CD14-positive monocyte (primary cell): ENCODE results near the gene CCDC180. TPM values are rescaled to one million over a fixed set of nuclear protein-coding genes. Genes with fewer than 3 reads are reported as not detected.

Experiments
- DNase-seq, 3 donors: peaks; one replicate each; pipeline ENCODE4 v3.0.0-alpha.2; 2011 to 2022
- H2AFZ ChIP-seq: 2 replicates; pipeline ENCODE4 v1.6.0; 2012; ENCODE audit warnings: mild to moderate bottlenecking, low read depth, low read length, inconsistent platforms; ENCODE audit not compliant: insufficient read depth, poor library complexity, severe bottlenecking
- H3K27ac ChIP-seq, 2 donors: 1 replicate in 1 of 2; 2 replicates in 1 of 2; pipeline ENCODE4 v1.5.1; 2012 to 2013; ENCODE audit warnings: low read length in 2 of 2, control low read depth in 1 of 2, inconsistent platforms in 1 of 2, low read depth in 1 of 2, mild to moderate bottlenecking in 1 of 2
- H3K27me3 ChIP-seq, 2 donors: one replicate each; pipeline versions ENCODE4 v1.6.0 to v1.6.1; 2011 to 2013; ENCODE audit warnings: low read length in 2 of 2; ENCODE audit not compliant: control insufficient read depth in 2 of 2, insufficient read depth in 2 of 2
- H3K36me3 ChIP-seq, 2 donors: replicated peaks in 1 of 2; 1 replicate in 1 of 2; 2 replicates in 1 of 2; pipeline versions ENCODE4 v1.5.1 to v1.6.1; 2012 to 2013; ENCODE audit warnings: low read length in 2 of 2, control low read depth in 1 of 2, inconsistent platforms in 1 of 2, mild to moderate bottlenecking in 1 of 2; ENCODE audit not compliant: insufficient read depth in 2 of 2, control insufficient read depth in 1 of 2
- H3K4me1 ChIP-seq, 2 donors: 1 replicate in 1 of 2; 2 replicates in 1 of 2; pipeline versions ENCODE4 v1.5.1 to v1.6.1; 2012 to 2013; ENCODE audit warnings: low read length in 2 of 2, control low read depth in 1 of 2, inconsistent platforms in 1 of 2, mild to moderate bottlenecking in 1 of 2, moderate library complexity in 1 of 2; ENCODE audit not compliant: insufficient read depth in 2 of 2, control insufficient read depth in 1 of 2
- H3K4me2 ChIP-seq: replicated peaks from 2 replicates; pipeline ENCODE3; 2012; ENCODE audit warnings: low read length, moderate library complexity, mild to moderate bottlenecking; ENCODE audit not compliant: poor library complexity, severe bottlenecking; ENCODE audit errors: extremely low read depth
- H3K4me3 ChIP-seq, 3 experiments: fragments of 200-600 bp in 1 of 3; sonication (generic) in 1 of 3; replicated peaks in 1 of 3; 1 replicate in 2 of 3; 2 replicates in 1 of 3; pipeline ENCODE4 v1.5.1; 2011 to 2013; ENCODE audit warnings: low read length in 3 of 3, mild to moderate bottlenecking in 3 of 3, control low read depth in 2 of 3, low read depth in 2 of 3, inconsistent platforms in 1 of 3, moderate library complexity in 1 of 3
- H3K79me2 ChIP-seq: 2 replicates; pipeline ENCODE4 v1.6.0; 2012; ENCODE audit warnings: mild to moderate bottlenecking, control low read depth, inconsistent platforms, low read length, moderate library complexity; ENCODE audit not compliant: insufficient read depth
- H3K9ac ChIP-seq: 2 replicates; pipeline ENCODE4 v1.6.0; 2017; ENCODE audit warnings: low read length, mild to moderate bottlenecking; ENCODE audit not compliant: insufficient read depth, poor library complexity, severe bottlenecking
- H3K9me3 ChIP-seq, 2 donors: replicated peaks in 1 of 2; 1 replicate in 1 of 2; 2 replicates in 1 of 2; pipeline versions ENCODE4 v1.5.1 to v1.6.1; 2012 to 2013; ENCODE audit warnings: low read length in 2 of 2, control low read depth in 1 of 2; ENCODE audit not compliant: control insufficient read depth in 1 of 2, insufficient read depth in 1 of 2
- H4K20me1 ChIP-seq: 2 replicates; pipeline ENCODE4 v1.6.0; 2012; ENCODE audit warnings: mild to moderate bottlenecking, low read length, control low read depth, moderate library complexity; ENCODE audit not compliant: insufficient read depth
- H3K27ac Mint-ChIP-seq, 7 donors: one replicate each; pipeline ENCODE4 v1.8.0; 2020; ENCODE audit warnings: mild to moderate bottlenecking in 7 of 7, mixed read lengths in 7 of 7, moderate library complexity in 6 of 7, inconsistent platforms in 2 of 7
- H3K27me3 Mint-ChIP-seq, 3 donors: one replicate each; pipeline ENCODE4 v1.8.0; 2021 to 2022; ENCODE audit warnings: low read depth in 3 of 3, mild to moderate bottlenecking in 3 of 3, mixed read lengths in 3 of 3, moderate library complexity in 3 of 3, inconsistent platforms in 1 of 3
- H3K36me3 Mint-ChIP-seq, 2 donors: one replicate each; pipeline ENCODE4 v1.8.0; 2020; ENCODE audit warnings: mixed read lengths in 2 of 2, inconsistent platforms in 1 of 2, mild to moderate bottlenecking in 1 of 2
- H3K4me1 Mint-ChIP-seq: one replicate; pipeline ENCODE4 v1.8.0; 2020; ENCODE audit warnings: mild to moderate bottlenecking, mixed read lengths
- H3K4me3 Mint-ChIP-seq, 2 donors: one replicate each; pipeline ENCODE4 v1.8.0; 2020; ENCODE audit warnings: mild to moderate bottlenecking in 2 of 2, mixed read lengths in 2 of 2, moderate library complexity in 1 of 2
- H3K9me3 Mint-ChIP-seq, 7 donors: one replicate each; pipeline ENCODE4 v1.8.0; 2020 to 2022; ENCODE audit warnings: mixed read lengths in 7 of 7, mild to moderate bottlenecking in 6 of 7, moderate library complexity in 6 of 7, inconsistent platforms in 2 of 7
- CTCF ChIP-seq: fragments of 200-600 bp; IDR thresholded peaks from one replicate; pipeline ENCODE4 v1.8.0; 2022; ENCODE audit warnings: antibody characterized with exemption, mild to moderate bottlenecking
- WGBS: methylation state at CpG from one replicate; pipeline ENCODE4 v1.1.5; 2013; ENCODE audit warnings: missing lambda C conversion rate; ENCODE audit not compliant: insufficient coverage; 5-methylcytosine and 5-hydroxymethylcytosine counted together
- intact Hi-C, 2 donors: fragments of 100-400 bp; cut with micrococcal nuclease; formaldehyde crosslinking; loops; one replicate each; pipeline versions ENCODE4 v1.15.0 to v1.15.1; 2023
- polyA plus RNA-seq, 3 donors: library from polyadenylated mRNA; depleted of rRNA in 1 of 3; unstranded in 2 of 3; stranded (reverse) in 1 of 3; fragments of 300-500 nt in 2 of 3; fragments of >200 nt in 1 of 3; fragmentation: Illumina TruSeq in 2 of 3; gene quantifications; 1 replicate in 2 of 3; 2 replicates in 1 of 3; pipeline ENCODE4 v1.2.3, GENCODE V29; 2012 to 2021

CCDC180 gene
- polyA plus RNA-seq, 3 donors = 0.24 to 1.3 TPM; not detected in 1

GRCh38 chr9:97348871-97349270 is 41.4 kb downstream of the CCDC180 start:
- Histone ChIP-seq H3K4me2 (no peak overlapping the region), H3K79me2 (no peaks in the 10 kb centered on the region), H3K9me3 (no peaks in the 10 kb centered on the region), H3K9ac (no peak overlapping the region), H2AFZ (no peak overlapping the region), H4K20me1 (no peaks in the 10 kb centered on the region), H3K4me1 (no peaks in the 10 kb centered on the region), H3K4me3 (no peak overlapping the region), H3K27ac (no peak overlapping the region), H3K27me3 (no peaks in the 10 kb centered on the region), H3K36me3 (no peaks in the 10 kb centered on the region)
- H3K9me3 Mint-ChIP-seq = no peaks in the 10 kb centered on the region
- peaks cover 0 to 5% of the 10 kb centered on the region in 2 donors for H3K36me3 Mint-ChIP-seq
- H3K27me3 Mint-ChIP-seq = no peaks in the 10 kb centered on the region
- TF ChIP-seq CTCF = no peak
- DNase-seq = no peak
- intact Hi-C loops = no loop called here
- H3K4me1 Mint-ChIP-seq = no peaks in the 10 kb centered on the region
- WGBS = 95% methylated on average over 10 of the region's 10 CpGs
- H3K27ac Mint-ChIP-seq = peak overlapping the region in 1 of 7 donors; percentile 57
- H3K4me3 Mint-ChIP-seq = no peak overlapping the region

GRCh38 chr9:97349400-97349799 is 41.9 kb downstream of the CCDC180 start:
- 100% methylated on average over 1 of the region's 1 CpG for WGBS
- H3K27ac Mint-ChIP-seq = peak overlapping the region in 1 of 7 donors; percentile 4

More at GRCh38 chr9:97349400-97349799, 41.9 kb downstream of the CCDC180 start:
- DNase-seq = no peak
- Histone ChIP-seq H3K4me2 (no peak overlapping the region), H3K27me3 (no peaks in the 10 kb centered on the region), H3K9me3 (no peaks in the 10 kb centered on the region), H3K4me1 (no peaks in the 10 kb centered on the region), H3K27ac (no peak overlapping the region), H3K9ac (no peak overlapping the region), H4K20me1 (no peaks in the 10 kb centered on the region), H2AFZ (no peak overlapping the region), H3K79me2 (no peaks in the 10 kb centered on the region), H3K36me3 (no peaks in the 10 kb centered on the region), H3K4me3 (no peak overlapping the region)
- no peak for TF ChIP-seq CTCF
- Mint-ChIP-seq H3K9me3 (no peaks in the 10 kb centered on the region), H3K4me1 (no peaks in the 10 kb centered on the region), H3K4me3 (no peak overlapping the region), H3K36me3 (peaks cover 0 to 5% of the 10 kb centered on the region in 2 donors), H3K27me3 (no peaks in the 10 kb centered on the region)
- intact Hi-C loops = no loop called here
